ENCODE results near the gene EFR3B.

Gene EFR3B

DNA sequence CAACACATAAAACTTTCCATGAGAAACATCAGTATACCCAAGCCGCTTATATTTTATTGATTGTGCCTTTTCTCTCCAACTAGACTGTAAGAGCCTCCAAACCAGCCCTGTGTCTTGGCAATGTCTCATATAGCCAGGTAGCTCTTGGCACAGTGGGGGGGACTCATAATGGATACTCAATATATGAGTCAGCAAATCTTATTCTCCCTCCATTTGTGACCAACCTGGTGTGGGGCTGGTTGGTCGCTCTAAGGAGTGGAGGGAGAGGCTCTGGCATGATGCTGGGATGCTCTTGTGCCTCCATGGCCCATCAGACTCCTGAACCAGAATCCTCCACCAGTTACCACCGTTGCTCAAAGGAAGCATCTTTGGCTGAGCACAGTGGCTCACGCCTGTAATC lies 32.0 kb downstream of the EFR3B start:
- Mint-ChIP-seq H3K27ac (no peak overlapping the region), H3K9me3 (no peaks in the 10 kb centered on the region), H3K36me3 (ENCODE audit: low read depth) (no peaks in the 10 kb centered on the region), H3K27me3 (peaks cover 6% of the 10 kb centered on the region), H3K4me1 (ENCODE audit: low read depth) (no peaks in the 10 kb centered on the region), H3K4me3 (no peak overlapping the region)

DNA sequence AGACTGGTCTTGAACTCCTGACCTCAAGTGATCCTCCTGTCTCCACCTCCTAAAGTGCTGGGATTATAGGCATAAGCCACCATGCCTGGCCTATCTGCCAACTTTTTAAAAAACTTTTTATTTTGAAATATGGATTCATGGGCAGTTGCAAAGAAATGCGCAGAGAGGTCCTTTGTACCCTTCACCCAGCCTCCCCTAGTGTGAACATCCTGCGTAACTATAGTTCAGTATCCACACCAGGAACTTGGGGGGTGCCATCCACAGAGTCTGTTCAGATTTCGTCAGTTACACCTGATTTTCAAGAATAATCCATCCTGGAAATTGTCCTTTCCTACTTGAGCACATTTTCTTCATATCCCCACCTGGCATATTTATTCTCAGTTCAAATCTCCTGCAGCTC lies 33.0 kb downstream of the EFR3B start:
- no peak overlapping the region for H3K27ac Mint-ChIP-seq
- H3K27me3 Mint-ChIP-seq, result peaks cover 8% of the 10 kb centered on the region
- H3K4me1 Mint-ChIP-seq (ENCODE audit: low read depth), result no peaks in the 10 kb centered on the region
- no peaks in the 10 kb centered on the region for H3K9me3 Mint-ChIP-seq
- H3K36me3 Mint-ChIP-seq (ENCODE audit: low read depth), result no peaks in the 10 kb centered on the region
- H3K4me3 Mint-ChIP-seq, result no peak overlapping the region

DNA sequence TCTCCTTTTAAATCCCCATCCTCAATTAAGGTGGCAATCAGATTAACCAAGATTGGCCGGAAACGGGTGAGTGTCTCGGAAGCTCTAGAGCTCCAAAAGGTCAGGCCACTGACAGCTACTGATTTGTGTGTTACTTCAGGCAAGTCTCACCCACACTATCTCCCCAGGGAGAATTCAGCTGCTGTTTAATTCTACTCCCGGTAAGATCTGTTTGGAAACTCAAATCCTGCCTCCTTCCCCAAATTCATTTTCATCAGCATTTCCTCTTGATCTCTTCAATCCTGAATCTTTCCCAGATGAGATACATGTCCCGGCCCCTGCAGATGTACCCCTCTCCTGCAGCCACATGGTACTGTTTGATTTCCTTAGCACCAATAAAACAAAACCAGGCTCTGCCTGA lies 34.9 kb downstream of the EFR3B start:
- Mint-ChIP-seq H3K36me3 (ENCODE audit: low read depth) (no peaks in the 10 kb centered on the region), H3K4me3 (no peak overlapping the region), H3K9me3 (no peaks in the 10 kb centered on the region), H3K4me1 (ENCODE audit: low read depth) (no peaks in the 10 kb centered on the region), H3K27me3 (peaks cover 8% of the 10 kb centered on the region), H3K27ac (no peak overlapping the region)

DNA sequence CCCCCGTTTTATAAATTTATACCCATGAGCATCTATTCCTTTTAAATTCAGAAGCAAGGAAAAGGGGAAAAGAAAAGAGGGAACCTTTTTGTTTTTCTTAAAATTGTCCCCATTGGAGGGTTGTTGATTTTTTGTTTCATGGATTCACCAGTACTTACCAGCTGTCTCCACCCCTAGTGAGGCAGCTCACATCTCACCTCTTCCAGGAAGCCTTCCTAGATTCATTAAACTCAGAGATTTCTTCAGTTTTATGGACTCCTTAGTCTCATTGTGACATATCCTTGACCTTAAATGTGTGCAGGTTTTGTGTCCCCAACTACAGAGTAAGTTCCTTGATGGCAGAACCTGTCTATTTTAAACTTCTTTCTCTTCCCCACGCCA lies 35.9 kb downstream of the EFR3B start:
- Mint-ChIP-seq H3K36me3 (ENCODE audit: low read depth) (no peaks in the 10 kb centered on the region), H3K27me3 (peaks cover 8% of the 10 kb centered on the region), H3K4me1 (ENCODE audit: low read depth) (no peaks in the 10 kb centered on the region), H3K9me3 (no peaks in the 10 kb centered on the region), H3K4me3 (no peak overlapping the region), H3K27ac (no peak overlapping the region)

GRCh38 chr2:25078170-25079049 lies 36.5 kb downstream of the EFR3B start:
- Mint-ChIP-seq H3K36me3 (ENCODE audit: low read depth) (no peaks in the 10 kb centered on the region), H3K4me3 (no peak overlapping the region), H3K27ac (no peak overlapping the region), H3K9me3 (no peaks in the 10 kb centered on the region), H3K27me3 (peaks cover 8% of the 10 kb centered on the region), H3K4me1 (ENCODE audit: low read depth) (no peaks in the 10 kb centered on the region)

DNA sequence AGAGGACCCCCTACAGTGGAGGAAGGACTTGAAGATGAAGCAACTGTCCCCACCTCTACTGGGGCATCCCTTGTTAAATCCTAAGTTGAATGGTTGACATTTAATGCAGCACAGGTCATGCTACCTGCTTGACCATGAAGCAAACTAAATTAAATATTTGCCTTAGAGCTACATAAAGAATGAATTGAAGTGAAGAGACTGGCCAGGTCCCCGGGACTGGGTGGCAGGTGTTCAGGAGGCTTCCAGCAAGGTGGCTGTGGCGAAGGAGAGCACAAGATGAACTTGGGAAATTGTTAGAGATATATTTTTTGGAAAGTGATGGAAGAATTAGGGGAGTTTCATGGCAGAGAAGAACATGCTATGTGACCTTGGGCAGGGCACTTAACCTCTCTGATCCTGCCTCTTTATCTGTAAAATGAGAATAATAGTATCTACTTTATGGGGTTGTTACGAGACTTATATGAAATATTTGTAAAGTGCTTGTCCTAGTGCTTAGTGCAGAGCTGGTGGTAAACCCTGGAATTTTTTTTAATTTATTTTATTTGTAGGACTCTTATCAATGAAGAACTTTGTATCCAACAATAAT lies 37.3 kb downstream of the EFR3B start:
- H3K4me3 Mint-ChIP-seq, result no peak overlapping the region
- no peak overlapping the region for H3K27ac Mint-ChIP-seq
- no peaks in the 10 kb centered on the region for H3K4me1 Mint-ChIP-seq (ENCODE audit: low read depth)
- no peaks in the 10 kb centered on the region for H3K9me3 Mint-ChIP-seq
- H3K27me3 Mint-ChIP-seq, result peaks cover 8% of the 10 kb centered on the region
- no peaks in the 10 kb centered on the region for H3K36me3 Mint-ChIP-seq (ENCODE audit: low read depth)

DNA sequence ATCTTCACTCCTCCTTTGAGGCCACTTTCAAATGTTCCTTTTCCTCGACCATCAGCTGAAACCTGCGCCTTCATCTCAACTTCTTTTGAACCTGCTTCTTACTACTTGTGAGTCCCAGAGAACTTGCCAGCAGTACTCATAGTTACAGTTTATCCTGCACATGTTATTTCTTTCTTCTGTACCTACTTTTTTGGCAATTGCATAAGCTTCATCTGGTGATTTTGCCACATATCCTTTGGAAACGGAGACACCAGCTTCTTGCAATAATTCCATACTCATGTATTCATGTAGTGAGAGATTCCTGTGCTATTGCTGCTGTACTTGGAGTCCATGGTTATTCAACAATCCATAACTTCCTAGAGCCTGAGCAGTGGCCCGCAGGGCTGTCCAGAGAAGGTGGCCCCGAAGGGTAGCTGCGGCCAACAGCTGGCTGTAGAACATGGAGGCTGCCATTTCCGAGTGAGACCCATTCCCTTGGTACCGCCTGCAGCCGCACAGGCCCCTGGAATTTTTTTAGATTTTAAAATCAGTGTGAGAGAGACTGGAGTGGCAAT lies 39.4 kb downstream of the EFR3B start:
- H3K36me3 Mint-ChIP-seq (ENCODE audit: low read depth), result no peaks in the 10 kb centered on the region
- H3K4me3 Mint-ChIP-seq, result no peak overlapping the region
- H3K27me3 Mint-ChIP-seq, result peaks cover 8% of the 10 kb centered on the region

GRCh38 chr2:25082002-25082622 lies 40.2 kb downstream of the EFR3B start:
- Mint-ChIP-seq H3K4me1 (ENCODE audit: low read depth) (no peaks in the 10 kb centered on the region), H3K27me3 (peaks cover 8% of the 10 kb centered on the region), H3K9me3 (no peaks in the 10 kb centered on the region), H3K4me3 (no peak overlapping the region), H3K36me3 (ENCODE audit: low read depth) (no peaks in the 10 kb centered on the region), H3K27ac (no peak overlapping the region)

More for the DNA sequence above, 39.4 kb downstream of the EFR3B start:
- H3K4me1 Mint-ChIP-seq (ENCODE audit: low read depth), result no peaks in the 10 kb centered on the region
- H3K9me3 Mint-ChIP-seq, result no peaks in the 10 kb centered on the region
- no peak overlapping the region for H3K27ac Mint-ChIP-seq

DNA sequence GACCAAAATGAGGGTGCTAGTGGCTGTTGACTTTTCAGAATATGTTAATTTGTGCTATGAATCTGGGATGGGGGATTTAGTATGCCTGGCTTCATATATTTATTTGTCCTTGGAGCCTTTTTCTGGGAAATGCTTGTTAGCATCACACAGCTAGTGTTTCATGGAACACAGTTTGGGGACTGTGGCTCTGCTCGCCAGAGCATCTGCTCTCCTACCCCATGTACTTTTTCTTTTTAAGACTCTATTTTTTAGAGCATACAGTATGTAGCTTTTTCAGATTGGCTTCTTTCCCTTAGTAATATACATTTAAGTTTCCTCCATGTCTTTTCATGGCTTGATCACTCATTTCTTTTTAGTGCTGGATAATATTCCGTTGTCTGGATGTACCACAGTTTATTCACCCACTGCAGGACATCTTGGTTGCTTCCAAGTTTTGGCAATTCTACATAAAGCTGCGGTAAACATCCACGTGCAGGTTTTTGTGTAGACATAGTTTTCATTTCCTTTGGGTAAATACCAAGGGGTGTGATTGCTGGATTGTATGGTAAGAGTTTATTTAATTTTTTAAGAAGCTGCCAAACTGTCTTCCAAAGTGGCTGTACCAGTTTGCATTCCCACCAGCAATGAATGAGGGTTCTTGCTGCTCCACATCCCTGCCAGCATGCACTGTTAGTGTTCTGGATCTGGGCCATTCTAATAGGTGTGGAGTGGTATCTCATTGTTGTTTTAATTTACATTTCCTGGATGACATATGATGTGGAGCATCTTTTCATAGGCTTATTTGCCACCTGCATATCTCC lies 44.1 kb downstream of the EFR3B start:
- Mint-ChIP-seq H3K27me3 (no peaks in the 10 kb centered on the region), H3K36me3 (ENCODE audit: low read depth) (no peaks in the 10 kb centered on the region), H3K27ac (no peak overlapping the region), H3K4me1 (ENCODE audit: low read depth) (peaks cover 5% of the 10 kb centered on the region), H3K9me3 (no peaks in the 10 kb centered on the region), H3K4me3 (no peak overlapping the region)

- Mint-ChIP-seq H3K9me3 (no peaks in the 10 kb centered on the region), H3K27me3 (no peaks in the 10 kb centered on the region), H3K4me3 (no peak overlapping the region), H3K4me1 (ENCODE audit: low read depth) (peaks cover 5% of the 10 kb centered on the region), H3K36me3 (ENCODE audit: low read depth) (no peaks in the 10 kb centered on the region), H3K27ac (no peak overlapping the region)
Observed at GRCh38 chr2:25088817-25089516, 47.1 kb downstream of the EFR3B start.

- H3K4me1 Mint-ChIP-seq (ENCODE audit: low read depth), result peaks cover 9% of the 10 kb centered on the region
- H3K27ac Mint-ChIP-seq, result no peak overlapping the region
- H3K27me3 Mint-ChIP-seq, result no peaks in the 10 kb centered on the region
- no peak overlapping the region for H3K4me3 Mint-ChIP-seq
- H3K36me3 Mint-ChIP-seq (ENCODE audit: low read depth), result no peaks in the 10 kb centered on the region
- H3K9me3 Mint-ChIP-seq, result no peaks in the 10 kb centered on the region
Observed at GRCh38 chr2:25089605-25090315, 47.9 kb downstream of the EFR3B start.

GRCh38 chr2:25090801-25091200 lies 48.9 kb downstream of the EFR3B start:
- Mint-ChIP-seq H3K4me3 (no peak overlapping the region), H3K27me3 (no peaks in the 10 kb centered on the region), H3K4me1 (ENCODE audit: low read depth) (peaks cover 9% of the 10 kb centered on the region), H3K9me3 (no peaks in the 10 kb centered on the region), H3K36me3 (ENCODE audit: low read depth) (no peaks in the 10 kb centered on the region), H3K27ac (no peak overlapping the region)

GRCh38 chr2:25091265-25091664 lies 49.4 kb downstream of the EFR3B start:
- peaks cover 9% of the 10 kb centered on the region for H3K4me1 Mint-ChIP-seq (ENCODE audit: low read depth)
- no peaks in the 10 kb centered on the region for H3K36me3 Mint-ChIP-seq (ENCODE audit: low read depth)
- H3K27me3 Mint-ChIP-seq, result no peaks in the 10 kb centered on the region
- H3K9me3 Mint-ChIP-seq, result no peaks in the 10 kb centered on the region
- no peak overlapping the region for H3K4me3 Mint-ChIP-seq
- H3K27ac Mint-ChIP-seq, result no peak overlapping the region

GRCh38 chr2:25098056-25098455 lies 56.2 kb downstream of the EFR3B start:
- Mint-ChIP-seq H3K9me3 (peaks cover 5% of the 10 kb centered on the region), H3K27me3 (no peaks in the 10 kb centered on the region), H3K4me3 (no peak overlapping the region), H3K36me3 (ENCODE audit: low read depth) (no peaks in the 10 kb centered on the region), H3K27ac (no peak overlapping the region), H3K4me1 (ENCODE audit: low read depth) (peaks cover 22% of the 10 kb centered on the region)
